Mesenteric fat pad (tissue), 1 donor: ENCODE data around the gene RPS15. TPM values are rescaled to one million over a fixed set of nuclear protein-coding genes. Genes with fewer than 3 reads are reported as not detected.
A peak's percentile ranks its signal among the peaks of the same experiment; 100 is the strongest.

Experiments used
- DNase-seq: peaks from one replicate; pipeline ENCODE4 v3.0.0-alpha.2; 2020; ENCODE audit warnings: low spot score
- long read RNA-seq: library from polyadenylated mRNA; unstranded; transcript quantifications from one replicate; pipeline ENCODE4 v2.0.0, GENCODE V29; 2020
- total RNA-seq: library from RNA; stranded (reverse); fragmentation: NEBNext Ultra II Directional; extraction: Animal tissue kit (Norgen Biotek cat#: 25700); gene quantifications from one replicate; pipeline ENCODE4 v1.2.1, GENCODE V29; 2021
- donor health status: DM: yes; HTN: yes; CAD: no.

Gene RPS15
- 909 TPM for total RNA-seq
- long read RNA-seq, transcript RPS15-210 (3 exons, 873 nt) = minor isoform, 11 of 134 reads
- long read RNA-seq, transcript RPS15-209 (4 exons, 510 nt) = major isoform, 122 of 134 reads
- long read RNA-seq, partial matches to known transcripts = 0 of 134 reads
- long read RNA-seq, other reads (novel, unspliced or antisense) = 0 of 134 reads

- peak; percentile 99 for DNase-seq
These were observed at the start of gene RPS15 for GRCh38 chr19:1438035-1438932. TSS of gene RPS15 (plus strand) at chr19:1438396. CDS start at chr19:1438426, 30 bp downstream.

GRCh38 chr19:1388637-1389026 is 49.6 kb upstream of the RPS15 start:
- no peak for DNase-seq

DNA sequence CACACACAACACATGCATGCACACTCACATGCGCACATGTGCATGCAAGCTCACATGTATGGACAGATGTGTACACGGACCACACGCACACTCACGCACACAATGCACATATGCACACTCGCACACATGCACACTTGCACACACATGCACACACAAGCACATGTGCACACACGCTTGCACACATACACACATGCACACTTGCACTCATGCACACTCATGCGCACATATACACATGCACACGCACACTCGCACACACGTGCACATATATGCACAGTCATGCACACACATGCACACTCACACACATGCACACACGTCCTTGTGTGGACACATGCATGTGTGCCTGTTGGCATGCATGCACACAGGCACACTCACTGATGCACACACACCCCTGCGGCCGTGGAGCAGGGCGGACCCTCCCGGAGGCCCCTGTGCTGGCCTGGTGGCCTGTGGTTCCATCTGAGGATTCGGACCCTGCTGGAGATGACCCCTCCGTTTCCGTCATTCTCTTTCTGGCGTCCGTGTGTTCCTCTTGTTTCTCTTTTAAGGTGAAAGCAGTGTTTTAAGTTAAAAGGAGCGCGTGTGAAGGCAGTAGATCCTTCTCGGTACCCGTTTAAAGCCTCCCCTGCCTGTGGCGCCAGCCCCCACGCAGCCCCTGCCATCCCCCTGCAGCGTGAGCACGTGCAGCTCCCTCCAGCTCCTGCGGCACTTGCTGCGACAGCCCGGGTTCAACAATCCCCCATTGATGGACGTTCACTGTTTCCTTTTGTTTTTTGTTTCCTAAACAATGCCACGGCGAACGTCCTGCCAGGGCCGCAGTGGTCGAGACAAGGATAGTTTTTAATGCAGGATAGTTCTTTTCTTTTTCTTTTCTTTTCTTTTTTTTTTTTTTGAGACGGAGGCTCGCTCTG is 48.9 kb upstream of the RPS15 start:
- no peak for DNase-seq

GRCh38 chr19:1390890-1391423 is 47.2 kb upstream of the RPS15 start:
- no peak for DNase-seq

- no peak for DNase-seq
These were observed 45.8 kb upstream of the RPS15 start for GRCh38 chr19:1392407-1392806.

GRCh38 chr19:1392939-1393530 is 45.2 kb upstream of the RPS15 start:
- no peak for DNase-seq

- no peak for DNase-seq
These were observed 44.4 kb upstream of the RPS15 start for GRCh38 chr19:1393841-1394240.

DNA sequence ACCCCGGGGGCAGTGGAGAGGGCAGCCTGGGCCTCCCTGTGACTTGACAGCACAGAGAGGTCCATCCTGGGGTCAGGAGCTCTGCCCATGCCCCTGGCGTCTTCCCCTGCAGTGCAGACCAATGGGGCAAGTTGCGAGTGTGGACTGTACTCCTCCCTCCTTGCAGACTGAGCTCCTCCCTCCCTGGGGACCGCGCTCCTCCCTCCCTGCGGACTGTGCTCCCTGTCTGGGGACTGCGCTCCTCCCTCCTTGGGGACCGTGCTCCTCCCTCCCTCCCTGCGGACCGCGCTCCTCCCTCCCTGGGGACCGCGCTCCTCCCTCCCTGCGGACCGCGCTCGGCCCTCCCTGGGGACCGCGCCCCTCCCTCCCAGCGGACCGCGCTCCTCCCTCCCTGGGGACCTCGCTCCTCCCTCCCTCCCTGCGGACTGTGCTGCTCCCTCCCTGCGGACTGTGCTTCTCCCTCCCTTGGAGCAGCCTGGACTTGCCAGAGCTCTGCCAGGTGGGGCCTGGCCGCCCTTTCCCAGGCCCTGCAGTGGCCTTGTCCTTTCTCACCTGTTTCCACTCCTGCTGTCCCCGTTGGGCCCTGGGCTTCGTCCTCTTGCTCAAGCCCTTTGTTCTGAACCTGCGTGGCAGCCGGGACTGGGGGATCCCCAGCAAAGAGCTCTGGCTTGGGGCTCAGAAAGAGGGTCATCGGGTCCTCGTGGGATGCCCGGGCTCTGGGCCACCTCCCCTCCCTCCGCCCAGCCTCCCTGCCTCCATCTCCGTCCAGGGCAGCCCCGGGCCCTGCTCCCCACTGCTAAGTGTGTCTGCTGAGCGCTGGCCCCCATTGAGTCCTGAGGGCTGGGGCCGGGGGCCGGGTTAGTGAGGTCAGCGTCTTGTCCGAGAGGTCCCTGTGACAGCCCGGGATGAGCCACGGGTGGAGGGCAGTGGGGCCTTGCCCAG is 43.7 kb upstream of the RPS15 start:
- no peak for DNase-seq

GRCh38 chr19:1395194-1396018 is 42.8 kb upstream of the RPS15 start:
- DNase-seq = no peak

- peak; percentile 87 for DNase-seq
These were observed 42.0 kb upstream of the RPS15 start for GRCh38 chr19:1396019-1396767.

GRCh38 chr19:1396768-1397679 is 41.2 kb upstream of the RPS15 start:
- no peak for DNase-seq

- no peak for DNase-seq
These were observed 40.4 kb upstream of the RPS15 start for GRCh38 chr19:1397838-1398237.

DNA sequence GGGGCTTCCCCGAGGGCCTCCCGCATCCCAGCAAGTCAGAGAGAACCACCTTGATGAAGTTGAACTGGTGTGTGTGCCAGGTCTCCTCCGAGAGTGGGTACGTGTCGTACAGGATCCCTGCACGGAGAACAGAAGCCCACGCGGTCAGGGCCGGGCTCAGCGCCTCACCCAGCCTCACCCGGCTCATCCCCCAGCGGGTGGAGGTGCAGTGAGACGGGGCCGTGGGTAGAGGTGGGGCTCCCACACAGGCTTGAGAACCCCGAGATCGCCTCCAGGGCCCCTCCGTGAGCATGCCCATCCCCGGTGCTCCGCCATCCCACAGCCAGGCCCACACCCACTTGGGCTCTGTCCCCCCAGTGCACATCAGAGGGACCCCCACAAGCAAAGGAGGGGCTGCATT is 39.1 kb upstream of the RPS15 start:
- no peak for DNase-seq

- no peak for DNase-seq
These were observed 38.5 kb upstream of the RPS15 start for GRCh38 chr19:1399745-1400144.

DNA sequence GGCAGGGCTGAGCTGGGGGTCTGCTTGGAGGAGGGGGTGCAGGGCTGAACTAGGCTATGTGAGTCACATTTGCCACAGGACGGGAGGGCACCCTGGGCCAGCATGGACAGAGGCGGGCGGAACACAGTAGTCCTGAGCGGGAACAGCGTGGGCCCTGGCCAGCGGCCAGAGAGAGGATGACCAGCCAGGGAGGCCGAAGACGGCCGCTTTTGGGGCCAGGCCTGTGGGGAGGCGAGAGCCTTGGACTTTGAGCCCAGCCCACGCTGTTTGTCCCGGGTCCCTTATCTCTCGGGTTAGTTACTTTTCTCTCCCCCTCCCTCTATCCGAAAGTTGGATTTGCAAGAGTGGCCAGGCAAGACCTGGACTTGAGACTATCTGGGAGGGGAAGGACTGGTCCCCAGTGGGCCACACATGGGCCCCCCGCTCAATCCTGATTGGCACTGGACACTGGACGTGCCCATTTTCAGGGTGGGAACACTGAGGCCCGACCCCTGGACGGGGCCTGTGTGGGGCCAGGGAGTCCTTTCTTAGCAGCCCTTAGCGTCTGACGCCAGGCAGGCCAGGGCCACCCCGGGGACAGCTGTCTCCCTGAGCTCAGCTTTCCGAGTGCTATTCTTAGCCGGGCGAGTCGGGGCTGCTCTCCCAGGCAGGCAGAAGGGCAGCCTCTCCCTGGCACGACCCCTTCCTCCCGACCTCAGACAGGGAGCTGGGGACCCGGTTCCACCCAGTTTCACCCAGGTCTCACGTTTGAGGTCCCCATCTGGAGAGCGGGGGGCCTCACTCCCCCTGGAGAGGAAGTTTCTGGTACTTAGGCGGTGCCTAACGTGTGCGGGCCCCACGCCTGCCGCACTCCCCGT is 37.7 kb upstream of the RPS15 start:
- DNase-seq = no peak
